ENCODE data around the gene TPCN2. TPM values are rescaled to one million over a fixed set of nuclear protein-coding genes. Genes with fewer than 3 reads are reported as not detected.

TPCN2 gene
- total and polyA plus RNA-seq, 4 donors = 8.7 to 25.9 (median 15.3) TPM

DNA sequence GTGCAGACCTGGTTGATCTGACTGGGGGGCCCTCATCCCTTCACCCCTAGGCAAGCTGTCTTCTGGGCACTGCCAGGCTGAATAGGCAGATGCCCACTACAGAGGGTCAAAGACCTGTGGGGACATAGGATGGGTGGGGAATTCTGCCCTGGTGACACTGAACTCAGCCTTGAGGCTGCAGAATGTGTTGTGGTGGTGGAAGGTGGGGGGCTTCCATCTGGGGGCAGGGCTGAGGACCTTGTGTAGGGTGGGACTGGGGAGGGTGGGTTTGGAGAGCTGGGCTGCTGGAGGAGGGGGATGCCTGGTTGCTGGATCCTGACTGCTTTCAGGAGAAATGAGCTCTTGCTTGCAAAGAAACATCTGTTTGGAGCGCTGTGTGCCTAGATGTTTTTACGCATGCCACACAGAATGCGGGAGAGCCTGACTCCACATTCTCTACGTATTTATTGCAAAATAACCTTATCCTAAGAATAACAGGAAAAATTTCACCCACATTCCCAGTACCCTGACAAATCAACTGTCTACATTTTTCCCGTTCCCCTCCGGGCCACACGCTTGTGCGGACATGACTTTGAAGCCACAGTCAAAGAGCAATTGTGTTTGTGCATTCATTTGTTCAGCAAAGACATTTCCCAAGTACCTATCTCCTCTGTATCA, 125.3 kb downstream of the TPCN2 start:
- H3K27ac ChIP-seq (ENCODE audit: low read depth, low read length) = no peak overlapping the region
- DNase-seq (ENCODE audit: low read depth in 4 of 6, low spot score in 6 of 6) = no peak
- peaks cover 6% of the 10 kb centered on the region for H3K4me1 ChIP-seq (ENCODE audit: control insufficient read depth, insufficient read depth, low read length)
- no peak overlapping the region for H3K4me3 ChIP-seq (ENCODE audit: low read depth, low read length)
- H3K36me3 ChIP-seq (ENCODE audit: control insufficient read depth, insufficient read depth, low read length) = no peaks in the 10 kb centered on the region
- WGBS (ENCODE audit: insufficient coverage) = 70% methylated on average over 8 of the region's 8 CpGs
- H3K27me3 ChIP-seq (ENCODE audit: control insufficient read depth, insufficient read depth, low read length) = no peaks in the 10 kb centered on the region
- no peaks in the 10 kb centered on the region for H3K9me3 ChIP-seq (ENCODE audit: control insufficient read depth, insufficient read depth, low read length)

DNA sequence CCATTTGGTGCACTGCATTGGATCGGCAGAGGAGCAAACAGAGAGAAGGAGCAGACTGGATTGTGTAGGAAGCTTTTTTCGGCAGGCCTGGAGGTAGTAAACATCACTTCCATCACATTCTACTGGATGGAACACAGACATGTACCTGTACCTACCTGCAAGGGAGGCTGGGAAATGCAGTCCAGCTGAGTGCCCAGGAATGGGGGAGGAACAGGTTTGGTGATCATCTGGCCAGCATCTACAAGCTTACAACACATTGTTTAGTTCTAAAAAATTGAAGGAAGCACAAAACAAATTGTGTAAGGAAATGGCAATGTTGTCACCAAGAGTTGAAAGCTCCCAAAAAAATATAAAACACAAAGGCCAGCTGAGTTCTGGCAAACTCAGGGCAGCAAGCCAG, 126.1 kb downstream of the TPCN2 start:
- DNase-seq (ENCODE audit: low read depth in 4 of 6, low spot score in 6 of 6) = no peak
- no peaks in the 10 kb centered on the region for H3K9me3 ChIP-seq (ENCODE audit: control insufficient read depth, insufficient read depth, low read length)
- 100% methylated on average over 1 of the region's 2 CpGs for WGBS (ENCODE audit: insufficient coverage)
- no peak overlapping the region for H3K4me3 ChIP-seq (ENCODE audit: low read depth, low read length)
- H3K36me3 ChIP-seq (ENCODE audit: control insufficient read depth, insufficient read depth, low read length) = no peaks in the 10 kb centered on the region
- peaks cover 6% of the 10 kb centered on the region for H3K4me1 ChIP-seq (ENCODE audit: control insufficient read depth, insufficient read depth, low read length)
- no peaks in the 10 kb centered on the region for H3K27me3 ChIP-seq (ENCODE audit: control insufficient read depth, insufficient read depth, low read length)
- H3K27ac ChIP-seq (ENCODE audit: low read depth, low read length) = no peak overlapping the region

DNA sequence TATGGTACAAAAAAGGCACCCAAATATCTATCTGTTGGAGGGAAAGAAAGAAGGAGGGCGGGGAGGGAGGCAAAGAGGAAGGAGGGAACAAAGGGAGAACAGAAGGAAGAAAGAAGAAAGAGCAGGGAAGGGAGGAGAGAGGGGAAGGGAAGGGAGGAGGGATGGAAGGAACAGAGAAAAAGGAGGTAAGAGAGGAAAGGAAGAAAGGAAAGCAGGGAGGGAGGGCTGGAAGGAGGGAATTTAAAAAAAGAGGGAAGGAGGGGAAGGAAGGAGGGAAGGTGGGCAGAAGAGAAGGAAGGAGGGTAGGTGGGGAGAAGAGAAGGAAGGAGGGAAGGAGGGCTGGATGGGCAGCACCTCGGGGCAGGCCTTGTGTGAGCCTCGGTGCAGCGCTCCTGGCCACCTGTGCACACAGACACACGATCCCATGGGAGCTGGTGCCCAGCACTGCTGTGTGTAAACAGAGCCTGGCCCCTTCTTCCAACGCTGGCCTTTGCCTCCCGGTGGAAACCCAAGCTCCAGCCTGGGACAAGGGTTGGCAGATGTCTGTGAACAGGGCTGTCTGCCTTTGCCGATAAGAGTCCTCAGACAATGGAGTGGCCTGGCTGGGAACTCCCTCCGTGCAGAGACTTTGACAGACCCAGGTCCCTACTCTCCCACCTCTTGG, 130.2 kb downstream of the TPCN2 start:
- peaks cover 2% of the 10 kb centered on the region for H3K9me3 ChIP-seq (ENCODE audit: control insufficient read depth, insufficient read depth, low read length)
- H3K27me3 ChIP-seq (ENCODE audit: control insufficient read depth, insufficient read depth, low read length) = no peaks in the 10 kb centered on the region
- no peak for DNase-seq (ENCODE audit: low read depth in 4 of 6, low spot score in 6 of 6)
- H3K4me3 ChIP-seq (ENCODE audit: low read depth, low read length) = no peak overlapping the region
- no peaks in the 10 kb centered on the region for H3K36me3 ChIP-seq (ENCODE audit: control insufficient read depth, insufficient read depth, low read length)
- H3K4me1 ChIP-seq (ENCODE audit: control insufficient read depth, insufficient read depth, low read length) = no peaks in the 10 kb centered on the region
- 77% methylated on average over 5 of the region's 9 CpGs for WGBS (ENCODE audit: insufficient coverage)
- H3K27ac ChIP-seq (ENCODE audit: low read depth, low read length) = no peak overlapping the region

DNA sequence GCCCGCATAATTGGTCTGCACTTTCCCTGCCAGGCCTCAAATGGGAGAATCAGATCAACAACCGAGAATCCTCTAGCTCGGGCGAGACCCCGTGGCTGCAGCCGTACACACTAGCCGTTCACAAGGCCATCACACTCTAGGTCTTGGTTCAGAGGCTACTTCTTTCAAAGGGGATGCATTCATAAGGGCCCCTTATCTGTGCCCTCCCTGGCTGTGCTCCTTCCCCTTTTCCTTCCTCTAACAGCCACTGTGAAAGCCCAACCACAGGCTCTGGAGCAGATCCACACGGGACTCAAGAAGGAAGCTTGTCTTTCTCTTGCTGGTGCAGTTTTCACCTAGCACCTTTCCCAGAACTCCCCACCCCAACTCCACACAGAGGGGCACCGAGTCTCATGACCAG, 131.5 kb downstream of the TPCN2 start:
- Histone ChIP-seq H3K4me1 (ENCODE audit: control insufficient read depth, insufficient read depth, low read length) (no peaks in the 10 kb centered on the region), H3K9me3 (ENCODE audit: control insufficient read depth, insufficient read depth, low read length) (peaks cover 2% of the 10 kb centered on the region), H3K27me3 (ENCODE audit: control insufficient read depth, insufficient read depth, low read length) (no peaks in the 10 kb centered on the region), H3K27ac (ENCODE audit: low read depth, low read length) (no peak overlapping the region), H3K36me3 (ENCODE audit: control insufficient read depth, insufficient read depth, low read length) (no peaks in the 10 kb centered on the region), H3K4me3 (ENCODE audit: low read depth, low read length) (no peak overlapping the region)
- WGBS (ENCODE audit: insufficient coverage) = 88% methylated on average over 9 of the region's 9 CpGs
- no peak for DNase-seq (ENCODE audit: low read depth in 4 of 6, low spot score in 6 of 6)

DNA sequence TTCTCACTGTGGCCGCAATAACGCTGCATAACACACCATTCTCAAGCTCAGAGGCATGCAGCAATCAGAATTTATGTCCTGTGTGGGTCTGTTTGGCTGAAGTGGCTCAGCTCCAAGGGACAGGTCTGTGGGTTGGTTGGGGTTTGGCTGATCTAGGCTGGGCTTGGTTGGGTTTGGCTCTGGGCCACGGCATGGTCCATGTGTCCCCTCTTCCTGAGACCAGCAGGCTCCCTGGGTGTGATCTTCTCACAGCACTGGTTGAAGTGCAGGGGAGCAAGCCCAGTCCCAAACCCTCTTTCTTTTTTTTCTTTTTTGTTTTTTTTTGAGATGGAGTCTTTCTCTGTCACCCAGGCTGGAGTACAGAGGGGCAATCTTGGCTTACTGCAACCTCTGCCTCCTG, 132.0 kb downstream of the TPCN2 start:
- no peaks in the 10 kb centered on the region for H3K36me3 ChIP-seq (ENCODE audit: control insufficient read depth, insufficient read depth, low read length)
- no peaks in the 10 kb centered on the region for H3K27me3 ChIP-seq (ENCODE audit: control insufficient read depth, insufficient read depth, low read length)
- no peak overlapping the region for H3K27ac ChIP-seq (ENCODE audit: low read depth, low read length)
- peaks cover 2% of the 10 kb centered on the region for H3K9me3 ChIP-seq (ENCODE audit: control insufficient read depth, insufficient read depth, low read length)
- DNase-seq (ENCODE audit: low read depth in 4 of 6, low spot score in 6 of 6) = no peak
- no peaks in the 10 kb centered on the region for H3K4me1 ChIP-seq (ENCODE audit: control insufficient read depth, insufficient read depth, low read length)
- no peak overlapping the region for H3K4me3 ChIP-seq (ENCODE audit: low read depth, low read length)
- 83% methylated on average over 1 of the region's 3 CpGs for WGBS (ENCODE audit: insufficient coverage)

DNA sequence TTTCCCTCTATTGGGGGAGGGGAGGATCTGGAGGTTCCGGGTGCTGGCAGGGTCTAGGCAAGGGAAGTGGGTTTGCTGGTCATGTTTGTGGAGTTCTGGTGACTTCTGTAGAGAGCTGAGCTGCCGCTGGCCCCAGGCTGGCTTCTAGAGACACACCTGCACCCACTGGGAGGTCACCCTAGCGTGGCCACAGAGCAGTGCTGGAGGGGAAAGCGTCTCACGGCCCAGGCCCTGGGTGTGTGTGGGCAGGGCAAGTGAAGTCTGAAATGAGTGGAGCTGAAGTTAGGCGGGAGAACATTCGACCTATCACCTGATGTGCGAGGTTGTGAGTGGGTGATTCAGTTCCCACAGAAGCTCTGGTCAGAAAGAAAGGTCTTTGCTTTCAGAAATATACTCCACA, 134.9 kb downstream of the TPCN2 start:
- WGBS (ENCODE audit: insufficient coverage) = 90% methylated on average over 5 of the region's 8 CpGs

More for the DNA sequence above, 134.9 kb downstream of the TPCN2 start:
- Histone ChIP-seq H3K4me3 (ENCODE audit: low read depth, low read length) (no peak overlapping the region), H3K27ac (ENCODE audit: low read depth, low read length) (no peak overlapping the region), H3K9me3 (ENCODE audit: control insufficient read depth, insufficient read depth, low read length) (peaks cover 4% of the 10 kb centered on the region), H3K27me3 (ENCODE audit: control insufficient read depth, insufficient read depth, low read length) (no peaks in the 10 kb centered on the region), H3K36me3 (ENCODE audit: control insufficient read depth, insufficient read depth, low read length) (no peaks in the 10 kb centered on the region), H3K4me1 (ENCODE audit: control insufficient read depth, insufficient read depth, low read length) (peaks cover 7% of the 10 kb centered on the region)
- no peak for DNase-seq (ENCODE audit: low read depth in 4 of 6, low spot score in 6 of 6)

Small RNAs within 50 kb of the gene (small RNA-seq; reads per million reads assigned to genes)
- gene MIR3164 (ENCODE audit: low replicate concordance) = not detected

Other genes starting within 250 kb of the TPCN2 start
- gene CPT1A, start 207.0 kb upstream of the TPCN2 start, total RNA-seq = 10 to 100 TPM; 32.5 to 32.7 TPM
- gene CPT1A, start 207.0 kb upstream of the TPCN2 start, polyA plus RNA-seq (ENCODE audit: insufficient read length in 2 of 2) = 10 to 100 TPM; 22.9 to 28.0 TPM
- 10 to 100 TPM; 53.5 to 94.9 TPM for gene MRPL21, start 145.1 kb upstream of the TPCN2 start, total RNA-seq
- 10 to 100 TPM; 66.7 to 94.1 TPM for gene MRPL21, start 145.1 kb upstream of the TPCN2 start, polyA plus RNA-seq (ENCODE audit: insufficient read length in 2 of 2)
- gene IGHMBP2, start 145.0 kb upstream of the TPCN2 start, total RNA-seq = 10 to 100 TPM; 11.4 to 12.7 TPM
- 10 to 100 TPM; 19.4 to 28.1 TPM for gene IGHMBP2, start 145.0 kb upstream of the TPCN2 start, polyA plus RNA-seq (ENCODE audit: insufficient read length in 2 of 2)
- gene MRGPRD, start 67.9 kb upstream of the TPCN2 start, total RNA-seq = under 1 TPM in 1 of 2 donors, not detected in 1; 0.89 TPM
- gene MRGPRD, start 67.9 kb upstream of the TPCN2 start, polyA plus RNA-seq (ENCODE audit: insufficient read length in 2 of 2) = not detected
- gene MRGPRF, start 35.7 kb upstream of the TPCN2 start, total RNA-seq = 10 to 100 TPM; 13.4 to 28.6 TPM
- 10 to 100 TPM in 1 of 2 donors, 1 to 10 TPM in 1; 2.5 to 12.0 TPM for gene MRGPRF, start 35.7 kb upstream of the TPCN2 start, polyA plus RNA-seq (ENCODE audit: insufficient read length in 2 of 2)
- 1 to 10 TPM in 1 of 2 donors, under 1 TPM in 1; 0.59 to 1.2 TPM for gene SMIM38, start 107.0 kb downstream of the TPCN2 start, total RNA-seq
- gene SMIM38, start 107.0 kb downstream of the TPCN2 start, polyA plus RNA-seq (ENCODE audit: insufficient read length in 2 of 2) = under 1 TPM; 0.19 to 0.59 TPM
- under 1 TPM in 1 of 2 donors, not detected in 1; 0.39 TPM for gene MYEOV, start 245.2 kb downstream of the TPCN2 start, total RNA-seq
- not detected for gene MYEOV, start 245.2 kb downstream of the TPCN2 start, polyA plus RNA-seq (ENCODE audit: insufficient read length in 2 of 2)

Measured in spinal cord (tissue), 10 donors.